HG03280 (cell line): ENCODE measurements around the gene MYO3B.
"Not testable (repeated sequence)": the region's sequence is repeated elsewhere in the genome, so short reads cannot be mapped to it uniquely, and the experiment has no call there.

ENCODE experiments used
- ATAC-seq: cut with Tn5 transposase; IDR thresholded peaks from one replicate; pipeline ENCODE4 v1.9.1; 2021; ENCODE audit warnings: mild to moderate bottlenecking, moderate library complexity; ENCODE audit not compliant: unreplicated experiment

The MYO3B gene

DNA sequence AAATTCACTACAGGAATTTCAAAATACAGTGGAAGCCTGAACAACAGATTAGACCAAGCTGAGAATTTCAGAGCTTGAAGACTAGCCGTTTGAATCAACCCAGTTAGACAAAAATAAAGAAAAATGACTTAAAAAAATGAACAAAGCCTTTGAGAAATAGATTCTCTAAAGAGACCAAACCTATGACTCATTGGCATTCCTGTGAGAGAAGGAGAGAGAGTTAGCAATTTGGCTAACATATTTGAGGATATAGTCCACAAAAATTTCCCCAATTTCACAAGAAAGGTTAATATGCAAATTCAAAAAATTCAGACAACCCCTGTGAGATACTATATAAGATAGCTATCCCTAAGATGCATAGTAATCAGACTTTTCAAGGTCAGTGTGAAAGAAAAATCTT, 78.0 kb downstream of the MYO3B start:
- no peak for ATAC-seq

DNA sequence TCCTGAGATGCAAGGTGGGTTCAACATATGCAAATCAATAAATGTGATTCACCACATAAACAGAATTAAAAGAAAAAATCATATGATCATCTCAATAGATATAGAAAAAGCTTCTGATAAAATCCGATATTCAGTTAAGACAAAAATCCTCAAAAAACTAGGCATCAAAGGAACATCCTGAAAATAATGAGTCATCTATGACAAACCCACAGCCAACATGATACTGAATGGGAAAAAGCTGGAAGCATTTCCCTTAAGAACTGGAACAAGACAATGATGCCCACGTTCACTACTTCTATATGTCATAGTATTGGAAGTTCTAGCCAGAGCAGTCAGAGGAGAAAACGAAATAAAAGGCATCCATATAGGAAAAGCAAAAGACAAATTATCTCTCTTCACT, 80.4 kb downstream of the MYO3B start:
- no peak for ATAC-seq

DNA sequence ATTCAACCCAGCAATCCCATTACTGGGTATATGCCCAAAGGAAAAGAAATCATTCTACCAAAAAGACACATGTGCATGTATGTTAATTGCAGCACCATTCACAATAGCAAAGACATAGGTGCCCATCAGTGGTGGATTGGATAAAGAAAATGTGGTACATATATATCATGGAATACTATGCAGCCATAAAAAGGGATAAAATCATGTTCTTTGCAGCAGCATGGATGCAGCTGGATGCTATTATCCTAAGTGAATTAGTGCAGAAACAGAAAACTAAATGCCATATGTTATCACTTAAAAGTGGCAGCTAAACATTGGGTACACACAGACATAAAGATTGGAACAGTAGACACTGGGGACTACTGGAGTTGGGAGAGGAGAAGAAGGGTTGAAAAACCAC, 82.2 kb downstream of the MYO3B start:
- no peak for ATAC-seq

DNA sequence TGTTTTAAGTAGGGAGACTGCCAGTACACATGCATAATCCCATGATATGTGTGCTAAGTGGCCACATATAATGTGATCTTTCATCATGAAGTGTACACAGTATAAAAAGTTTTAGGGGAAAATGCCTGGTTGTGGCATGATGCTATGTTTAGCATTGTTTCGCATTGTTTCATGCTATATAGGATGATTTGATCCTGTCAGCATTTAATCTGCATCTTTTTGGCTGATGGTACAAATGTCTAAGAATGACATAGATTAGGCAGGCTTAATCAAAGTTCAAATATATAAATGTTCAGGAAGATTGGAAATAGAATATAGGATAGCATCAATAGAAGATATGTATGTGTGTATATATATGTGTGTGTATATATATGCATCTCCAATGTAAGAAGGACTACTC, 83.6 kb downstream of the MYO3B start:
- no peak for ATAC-seq

DNA sequence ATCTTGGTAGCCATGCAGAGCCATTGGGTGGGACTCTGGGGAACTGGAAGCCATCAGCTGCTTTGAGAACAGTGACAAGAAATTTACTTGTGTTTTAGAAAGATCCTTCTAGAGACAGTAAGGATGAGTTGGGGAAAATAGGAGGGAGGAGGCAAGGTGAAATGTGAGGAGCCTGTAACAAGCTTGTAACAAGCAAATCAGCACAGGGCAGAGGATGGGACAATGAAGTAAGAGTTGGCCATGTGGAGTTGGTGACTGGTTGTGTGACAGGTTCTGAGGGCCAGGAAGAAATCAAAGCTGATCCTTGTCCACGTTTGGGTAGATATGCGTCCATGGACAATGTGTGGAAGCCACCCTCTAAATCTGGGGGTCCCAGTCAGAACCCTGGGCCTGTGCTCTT, 84.4 kb downstream of the MYO3B start:
- no peak for ATAC-seq

DNA sequence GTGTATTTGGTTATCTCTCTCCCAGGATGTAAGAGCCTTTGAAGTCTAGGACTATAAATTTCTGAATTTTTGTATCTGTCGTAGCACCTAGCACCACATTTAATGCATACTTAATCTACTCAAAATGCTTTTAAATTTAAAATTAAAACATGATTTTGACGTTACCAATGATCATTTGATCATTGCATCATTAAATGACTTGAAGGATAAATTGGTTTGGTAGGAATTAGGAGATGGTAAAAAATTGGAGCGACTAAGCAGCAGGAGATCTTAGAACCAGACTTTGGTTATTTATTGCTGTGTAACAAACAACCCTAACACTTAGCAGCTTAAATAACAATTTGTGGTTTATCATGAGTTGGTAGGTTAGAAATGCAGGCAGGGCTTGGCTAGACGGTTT, 84.9 kb downstream of the MYO3B start:
- no peak for ATAC-seq

DNA sequence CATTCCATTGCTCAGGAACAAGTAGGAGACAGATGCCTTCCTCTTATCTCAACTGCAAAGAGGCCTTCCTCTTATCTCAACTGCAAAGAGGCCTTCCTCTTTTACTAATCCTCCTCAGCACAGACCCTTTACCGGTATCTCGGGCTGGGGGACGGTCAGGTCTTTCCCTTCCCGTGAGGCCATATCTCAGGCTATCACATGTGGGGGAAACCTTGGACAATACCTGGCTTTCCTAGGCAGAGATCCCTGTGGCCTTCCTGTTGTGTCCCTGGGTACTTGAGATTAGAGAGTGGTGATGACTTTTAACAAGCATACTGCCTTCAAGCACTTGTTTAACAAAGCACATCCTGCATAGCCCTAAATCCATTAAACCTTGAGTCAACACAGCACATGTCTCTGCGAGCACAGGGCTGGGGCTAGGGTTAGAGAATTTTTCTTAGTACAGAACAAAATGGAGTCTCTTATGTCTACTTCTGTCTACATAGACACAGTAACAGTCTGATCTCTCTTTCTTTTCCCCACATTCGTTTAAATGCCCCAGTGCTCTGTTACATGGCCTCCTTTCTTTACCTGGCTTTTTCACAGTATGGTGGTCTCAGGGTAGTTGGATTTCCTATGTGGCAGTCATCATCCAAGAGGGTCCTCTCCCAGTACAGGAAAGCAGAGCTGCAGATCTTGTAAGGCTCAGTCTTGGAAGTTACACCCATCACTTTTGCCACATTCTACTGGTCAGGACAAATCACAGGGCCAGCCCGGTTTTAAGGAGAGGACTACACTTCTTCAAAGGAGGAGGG, 86.0 kb downstream of the MYO3B start:
- not testable (repeated sequence) for ATAC-seq

DNA sequence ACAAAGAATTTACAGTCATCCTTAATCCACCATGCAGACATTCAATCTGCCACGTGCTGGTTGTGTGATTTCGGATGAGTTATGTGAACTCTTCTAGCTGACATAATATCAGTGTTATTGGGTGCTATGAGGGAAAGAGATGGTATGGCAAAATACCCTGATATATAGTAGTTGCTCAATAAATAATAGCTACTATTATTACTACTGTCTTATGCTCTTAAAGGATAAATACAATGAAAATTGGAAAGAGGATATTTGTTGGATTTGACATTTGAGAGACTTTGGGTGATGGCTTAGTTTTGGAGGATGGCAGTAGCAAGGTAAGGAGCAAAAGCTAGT, 86.5 kb downstream of the MYO3B start:
- ATAC-seq: no peak

DNA sequence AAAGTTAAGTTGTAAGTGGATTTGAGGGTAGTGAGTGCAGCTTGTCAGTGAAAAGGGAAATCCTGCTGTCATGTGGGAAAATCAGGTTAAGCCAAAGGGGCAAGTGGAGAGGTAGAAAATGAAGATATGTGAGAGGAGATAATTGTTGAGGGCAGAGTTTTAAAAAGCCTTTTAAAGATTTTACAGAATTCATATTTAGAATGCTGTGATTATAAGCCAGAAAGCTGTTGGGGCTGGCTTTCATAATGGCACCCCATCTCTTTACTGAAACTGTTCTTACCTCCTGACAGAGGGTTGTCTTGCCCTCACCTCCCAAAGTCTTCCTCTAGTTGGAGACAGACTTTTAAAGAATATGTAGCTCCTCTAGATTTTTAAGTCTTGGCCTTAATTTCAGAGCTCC, 86.9 kb downstream of the MYO3B start:
- ATAC-seq: no peak

DNA sequence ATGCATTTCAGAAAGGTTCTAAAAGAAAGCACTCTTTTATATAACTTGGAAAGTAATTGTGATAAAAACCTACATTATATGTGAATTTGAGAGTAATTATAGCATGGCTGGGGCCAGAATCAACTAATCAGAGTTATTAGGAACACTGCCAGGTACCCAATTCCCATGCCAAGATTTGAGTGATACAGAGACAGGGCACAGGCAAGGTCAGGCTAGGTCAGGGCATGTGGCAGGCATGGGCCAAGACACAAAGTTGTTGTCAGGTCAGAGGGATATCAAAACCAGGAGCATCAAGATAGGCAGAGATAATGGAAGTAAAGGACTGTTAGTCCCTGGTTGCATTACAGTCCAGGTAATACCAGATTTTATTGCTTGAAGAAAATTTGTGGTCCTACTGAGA, 87.4 kb downstream of the MYO3B start:
- ATAC-seq: no peak

DNA sequence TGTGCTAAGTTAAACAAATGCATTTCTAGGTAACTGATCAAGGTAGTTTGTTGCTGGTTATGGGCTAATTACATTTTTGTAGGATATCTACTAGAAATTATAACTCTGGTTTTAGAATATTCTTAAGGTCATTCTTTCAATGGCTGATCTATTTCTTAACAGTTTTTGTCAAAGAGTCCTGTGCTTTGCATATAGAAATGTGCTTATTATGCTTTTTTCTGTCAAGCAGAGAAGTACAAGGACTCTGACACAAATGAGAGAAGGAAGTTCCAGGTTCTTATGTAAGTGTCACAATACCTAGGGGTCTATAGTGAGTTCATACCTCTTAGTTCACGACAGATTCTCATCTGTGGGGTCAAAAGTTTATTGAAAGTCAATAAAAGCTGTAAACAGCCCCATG, 88.4 kb downstream of the MYO3B start:
- no peak for ATAC-seq

DNA sequence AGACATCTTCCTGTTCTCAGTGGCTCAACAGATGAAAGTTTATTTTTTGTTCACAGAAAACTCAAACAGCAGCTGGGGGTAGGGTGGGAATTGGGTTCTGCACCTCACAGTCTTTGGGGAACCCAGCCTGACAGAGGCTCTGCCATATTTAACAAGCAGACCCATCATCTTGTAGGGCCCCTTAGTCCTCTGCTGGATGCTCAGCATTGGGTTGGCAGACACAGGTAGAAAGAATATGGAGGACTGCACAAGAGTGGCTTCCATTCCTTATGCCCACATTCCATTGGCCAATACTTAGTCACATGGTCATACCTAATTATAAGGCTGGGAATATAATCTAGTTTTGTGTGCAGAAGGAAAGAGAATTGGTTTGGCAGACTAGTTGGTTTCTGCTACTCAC, 89.1 kb downstream of the MYO3B start:
- no peak for ATAC-seq

DNA sequence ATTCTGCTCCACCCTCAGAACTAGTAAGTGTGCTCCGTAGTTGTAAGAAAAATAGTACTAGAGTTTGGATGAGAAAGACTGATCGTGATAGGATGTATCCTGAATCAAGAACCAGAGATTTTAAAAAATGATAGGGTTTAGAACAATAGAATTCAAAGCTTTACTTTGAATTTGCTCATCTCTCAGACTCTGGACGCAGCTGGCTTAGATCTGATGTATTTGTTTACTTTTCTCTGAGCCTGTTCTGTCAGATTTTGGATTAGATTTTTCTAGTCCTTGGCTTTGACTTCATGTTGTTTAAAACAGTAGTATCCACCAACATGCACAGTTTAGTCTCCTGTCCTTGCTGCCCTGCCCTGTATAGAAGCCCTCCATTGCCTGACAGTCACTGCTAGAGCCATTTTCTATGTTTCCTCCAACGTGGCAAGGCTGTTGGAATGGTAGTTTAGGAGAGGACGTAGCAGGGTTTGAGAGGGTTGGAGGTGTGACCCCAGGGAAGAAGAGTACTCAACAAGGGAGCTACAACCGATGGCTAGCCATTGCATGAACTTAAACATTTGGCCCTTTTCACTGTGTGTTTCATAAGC, 92.4 kb downstream of the MYO3B start:
- no peak for ATAC-seq

DNA sequence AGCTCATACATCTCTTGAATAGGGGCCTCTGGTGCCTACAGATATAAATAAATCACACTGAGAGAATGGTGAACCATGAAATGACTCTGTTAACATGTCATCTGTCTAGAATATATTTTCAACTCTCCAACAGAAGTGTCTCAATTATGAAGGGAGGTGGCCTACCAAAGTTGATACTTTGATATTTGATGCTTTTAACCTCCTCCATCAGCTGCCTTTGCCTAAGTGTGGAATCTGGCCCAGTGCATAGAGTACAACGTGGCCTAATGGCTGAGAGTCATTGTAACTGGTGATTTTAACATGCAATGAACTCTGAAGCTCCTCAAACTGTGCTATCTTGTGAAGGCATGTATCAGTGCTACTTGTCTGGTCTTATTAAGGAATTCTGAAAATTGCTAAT, 93.4 kb downstream of the MYO3B start:
- no peak for ATAC-seq

DNA sequence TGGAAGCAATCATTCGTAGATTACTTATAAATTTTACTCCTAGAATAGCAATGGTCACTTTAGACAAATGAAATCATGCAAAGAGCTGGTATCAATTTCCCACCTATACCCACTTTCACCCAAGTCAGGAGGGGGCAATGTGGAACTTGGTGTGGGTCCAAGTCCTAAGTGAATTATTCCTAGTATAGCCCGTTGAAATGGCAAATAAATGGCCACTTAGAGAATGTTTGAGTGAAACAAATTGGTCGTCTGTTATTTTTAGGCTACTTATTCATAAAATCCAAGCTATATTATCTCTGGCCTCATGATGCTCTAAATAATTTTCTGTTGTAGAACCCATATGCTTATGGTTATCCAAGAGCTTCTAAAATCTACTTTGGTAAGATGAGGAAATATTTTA, 98.1 kb downstream of the MYO3B start:
- ATAC-seq: no peak

DNA sequence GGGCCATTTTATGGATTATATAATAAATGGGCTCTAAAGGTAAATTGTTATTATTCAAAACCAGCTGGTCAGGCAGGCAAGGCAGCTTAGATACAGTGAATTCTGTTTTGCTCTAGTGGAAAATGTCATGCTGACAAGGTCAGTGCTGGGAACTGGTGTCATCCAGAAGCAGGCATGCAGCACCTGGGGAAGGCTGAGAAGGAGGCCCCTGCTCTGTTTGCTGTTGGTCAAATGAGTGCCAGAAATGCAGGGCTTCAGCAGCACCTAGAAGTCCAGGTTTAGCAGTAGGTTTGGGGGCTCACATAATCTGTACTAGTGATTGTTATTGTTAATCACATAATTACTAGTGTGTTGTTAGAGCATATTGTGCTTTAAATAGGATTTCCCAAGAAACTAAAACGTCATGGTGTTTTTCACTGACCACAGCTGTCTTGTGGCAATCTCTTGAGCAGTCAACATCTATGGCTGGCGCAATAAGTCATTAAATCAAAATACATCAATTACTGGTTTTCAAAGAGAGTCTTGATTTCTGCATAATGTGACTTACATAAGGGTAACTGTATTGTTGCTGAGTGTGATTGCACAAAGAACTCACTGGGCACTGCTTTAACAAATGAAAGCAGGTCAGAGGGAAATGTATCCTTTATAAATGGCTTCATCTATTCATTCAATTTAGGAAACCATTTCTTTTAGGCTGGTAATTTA, 99.1 kb downstream of the MYO3B start:
- ATAC-seq: no peak

DNA sequence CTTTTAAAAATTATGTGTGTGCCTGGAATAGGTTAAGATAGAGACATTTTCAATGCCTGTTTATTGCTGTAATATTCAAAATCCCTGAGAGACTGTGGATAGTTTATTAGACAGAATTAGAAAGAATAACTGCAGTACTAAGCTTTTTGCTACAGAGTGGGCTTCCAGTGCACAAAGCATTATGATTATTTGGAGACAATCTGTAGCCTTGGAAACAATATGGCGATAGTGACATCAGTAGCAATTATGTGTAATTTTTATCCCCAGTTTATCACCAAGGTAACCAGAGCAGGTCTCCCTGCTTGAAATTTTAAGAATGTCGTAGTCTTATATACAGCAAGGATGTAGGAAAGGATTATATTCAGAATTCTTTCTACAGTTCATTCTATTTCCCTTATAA, 100.0 kb downstream of the MYO3B start:
- ATAC-seq: no peak

DNA sequence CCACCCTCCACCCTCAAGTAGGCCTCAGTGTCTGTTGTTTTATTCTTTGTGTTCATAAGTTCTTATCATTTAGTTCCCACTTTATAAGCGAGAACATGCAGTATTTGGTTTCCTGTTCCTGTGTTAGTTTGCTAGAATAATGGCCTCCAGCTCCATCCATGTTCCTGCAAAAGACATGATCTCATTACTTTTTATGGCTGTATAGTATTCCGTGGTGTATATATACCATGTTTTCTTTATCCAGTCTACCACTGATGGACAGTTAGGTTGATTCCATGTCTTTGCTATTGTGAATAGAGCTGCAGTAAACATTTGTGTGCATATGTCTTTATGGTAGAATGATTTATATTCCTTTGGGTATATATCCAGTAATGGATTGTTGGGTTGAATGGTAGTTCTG, 101.7 kb downstream of the MYO3B start:
- ATAC-seq: not testable (repeated sequence)

DNA sequence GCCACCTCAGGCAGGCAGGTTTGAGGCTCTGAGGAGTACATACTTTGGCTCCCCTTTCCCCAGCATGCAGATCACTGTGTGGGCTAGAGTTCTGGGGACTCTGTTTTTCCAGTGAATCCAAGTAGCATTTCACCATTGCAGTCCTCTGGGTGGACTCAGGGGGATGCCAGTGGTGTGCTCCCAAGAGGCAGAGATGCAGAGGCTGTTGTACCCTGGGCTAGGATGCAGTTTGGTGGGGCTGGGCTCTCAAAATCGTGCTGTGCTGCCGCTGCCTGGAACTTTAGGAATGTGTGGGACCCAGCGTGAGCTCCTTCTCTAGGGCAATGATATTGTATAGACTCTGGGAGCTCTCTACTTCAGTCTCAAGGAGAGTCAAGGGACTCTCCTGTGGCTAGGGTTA, 104.9 kb downstream of the MYO3B start:
- ATAC-seq: no peak

DNA sequence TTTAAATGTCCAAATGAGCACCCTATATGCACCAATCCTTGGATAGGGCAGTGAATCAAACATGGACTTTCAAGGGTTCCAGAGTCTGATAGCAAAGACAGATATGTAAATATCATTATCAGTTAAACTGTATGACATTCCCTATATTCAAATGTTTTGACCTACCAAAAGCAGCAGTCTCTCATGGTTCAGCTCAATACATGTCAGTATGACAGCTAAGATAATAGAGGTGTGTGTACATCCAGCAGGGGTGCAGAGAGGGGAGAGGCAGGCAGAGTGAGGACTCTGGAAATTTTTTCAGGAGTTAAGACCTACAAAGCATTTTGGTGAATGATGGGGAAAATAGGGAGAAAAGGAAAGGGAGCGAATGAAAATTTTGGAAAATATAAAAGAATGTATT, 106.3 kb downstream of the MYO3B start:
- no peak for ATAC-seq

DNA sequence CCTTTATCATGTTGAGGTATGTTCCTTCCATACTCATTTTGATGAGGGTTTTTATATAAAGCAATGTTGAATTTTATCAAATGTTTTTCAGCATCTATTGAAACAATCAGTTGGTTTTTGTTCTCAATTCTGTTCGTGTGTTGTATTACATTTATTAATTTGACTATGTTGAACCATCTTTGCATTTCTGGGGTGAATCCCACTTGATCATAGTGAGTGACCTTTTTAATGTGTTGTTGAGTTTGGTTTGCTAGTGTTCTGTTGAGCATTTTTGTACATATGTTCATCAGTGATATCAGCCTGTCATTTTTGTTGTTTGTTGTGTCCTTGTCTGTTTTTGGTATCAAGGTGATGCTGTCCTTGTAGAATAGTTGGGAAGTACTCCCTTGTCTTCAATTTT, 110.9 kb downstream of the MYO3B start:
- ATAC-seq: no peak

DNA sequence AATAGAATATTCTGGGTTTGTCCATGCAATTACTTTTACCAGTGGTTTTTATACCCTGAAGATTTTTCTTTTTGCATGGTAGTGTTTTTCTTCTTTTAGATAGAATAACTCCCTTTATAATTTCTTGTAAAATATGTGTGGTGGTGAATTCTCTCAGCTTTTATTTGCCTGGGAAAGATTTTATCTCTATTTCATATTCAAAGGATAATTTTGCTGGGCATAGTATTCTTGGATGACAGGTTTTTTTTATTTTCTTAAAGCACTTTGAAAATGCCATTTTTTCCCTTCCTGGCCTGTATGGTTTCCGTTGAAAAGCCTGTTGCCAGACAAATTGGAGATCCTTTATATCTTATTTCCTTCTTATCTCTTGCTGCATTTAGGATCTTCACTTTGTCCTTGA, 113.5 kb downstream of the MYO3B start:
- no peak for ATAC-seq
